Measurements from ENCODE around the gene C1orf174. TPM values are rescaled to one million over a fixed set of nuclear protein-coding genes. Genes with fewer than 3 reads are reported as not detected.

The C1orf174 gene
- total and polyA plus RNA-seq, 2 experiments from 2014 or later = 20.7 to 23.6 TPM

DNA sequence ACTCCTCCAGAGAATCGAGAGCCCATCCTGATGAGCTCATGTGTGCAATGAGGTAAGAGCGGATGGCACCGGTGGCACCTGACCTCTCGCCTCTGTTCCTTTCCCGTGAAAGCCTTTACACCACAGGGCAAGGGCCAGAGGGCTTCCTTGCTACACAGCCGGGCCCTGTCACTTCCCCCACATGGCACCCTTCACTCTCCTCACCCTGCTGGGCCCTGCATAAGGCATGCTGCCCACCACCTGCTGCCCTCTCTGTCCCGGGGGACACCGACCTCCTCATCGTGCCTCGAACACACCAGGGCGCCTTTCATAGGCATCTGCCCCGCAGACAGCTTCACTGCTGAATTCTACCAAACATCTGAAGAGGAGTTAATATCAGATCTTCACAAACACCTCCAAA is 45.1 kb upstream of the C1orf174 start:
- H3K27me3 ChIP-seq = peaks cover 6% of the 10 kb centered on the region
- no peaks in the 10 kb centered on the region for H3K36me3 ChIP-seq (replicated peaks; ENCODE audit: insufficient read depth, low read depth)
- H3K4me3 ChIP-seq = no peak overlapping the region
- no peaks in the 10 kb centered on the region for H3K9me2 ChIP-seq (replicated peaks; ENCODE audit: insufficient read depth)
- no peaks in the 10 kb centered on the region for H4K20me1 ChIP-seq (ENCODE audit: insufficient read depth, poor library complexity, severe bottlenecking)
- 91% methylated on average over 12 of the region's 12 CpGs for WGBS (ENCODE audit: low lambda C conversion rate, missing lambda C conversion rate)
- H3K79me2 ChIP-seq = no peaks in the 10 kb centered on the region
- no peak overlapping the region for H2AFZ ChIP-seq
- DNase-seq (ENCODE audit: low spot score) = no peak
- H3K27ac ChIP-seq = no peak overlapping the region
- H3K9me3 ChIP-seq (ENCODE audit: low read depth) = no peaks in the 10 kb centered on the region
- TF ChIP-seq EZH2 (IDR thresholded peaks at IDR 0.05; ENCODE audit: borderline replicate concordance) (no peak), EZH2phosphoT487 (IDR thresholded peaks at IDR 0.05; ENCODE audit: low read depth, severe bottlenecking, unreplicated experiment) (no peak)
- TF ChIP-seq, protein P1, sequence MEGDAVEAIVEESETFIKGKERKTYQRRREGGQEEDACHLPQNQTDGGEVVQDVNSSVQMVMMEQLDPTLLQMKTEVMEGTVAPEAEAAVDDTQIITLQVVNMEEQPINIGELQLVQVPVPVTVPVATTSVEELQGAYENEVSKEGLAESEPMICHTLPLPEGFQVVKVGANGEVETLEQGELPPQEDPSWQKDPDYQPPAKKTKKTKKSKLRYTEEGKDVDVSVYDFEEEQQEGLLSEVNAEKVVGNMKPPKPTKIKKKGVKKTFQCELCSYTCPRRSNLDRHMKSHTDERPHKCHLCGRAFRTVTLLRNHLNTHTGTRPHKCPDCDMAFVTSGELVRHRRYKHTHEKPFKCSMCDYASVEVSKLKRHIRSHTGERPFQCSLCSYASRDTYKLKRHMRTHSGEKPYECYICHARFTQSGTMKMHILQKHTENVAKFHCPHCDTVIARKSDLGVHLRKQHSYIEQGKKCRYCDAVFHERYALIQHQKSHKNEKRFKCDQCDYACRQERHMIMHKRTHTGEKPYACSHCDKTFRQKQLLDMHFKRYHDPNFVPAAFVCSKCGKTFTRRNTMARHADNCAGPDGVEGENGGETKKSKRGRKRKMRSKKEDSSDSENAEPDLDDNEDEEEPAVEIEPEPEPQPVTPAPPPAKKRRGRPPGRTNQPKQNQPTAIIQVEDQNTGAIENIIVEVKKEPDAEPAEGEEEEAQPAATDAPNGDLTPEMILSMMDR (IDR thresholded peaks at IDR 0.05; ENCODE audit: poor library complexity) = no peak
- no peak overlapping the region for H3K4me2 ChIP-seq
- H3K4me1 ChIP-seq (ENCODE audit: insufficient read depth) = no peaks in the 10 kb centered on the region

DNA sequence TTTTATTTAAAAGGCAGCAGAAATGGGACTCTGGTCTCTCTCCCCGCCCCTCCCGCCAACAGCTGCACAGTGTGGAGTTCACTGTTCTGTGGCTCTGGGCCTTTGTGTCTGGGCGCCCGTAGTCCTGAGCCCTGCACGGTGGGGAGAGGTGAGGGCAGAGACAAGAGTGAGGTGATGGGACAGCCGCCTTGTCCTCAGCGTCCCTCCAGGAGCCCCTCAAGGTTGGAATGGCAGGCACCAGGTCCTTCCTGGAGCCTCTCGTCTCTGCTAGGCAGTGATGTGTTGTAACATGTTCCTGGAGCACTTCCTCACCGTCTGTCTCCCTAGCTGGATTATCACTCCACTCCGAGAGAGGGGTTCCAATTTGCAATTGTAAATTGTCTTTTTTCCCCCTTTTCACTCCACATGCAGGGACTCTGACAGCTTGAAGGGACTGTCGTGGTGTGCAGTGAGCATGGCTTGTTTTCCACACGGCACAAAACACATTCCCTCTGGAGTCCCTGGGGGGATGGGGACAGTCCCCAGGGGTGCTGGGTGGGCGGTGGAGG is 44.6 kb upstream of the C1orf174 start:
- H3K4me2 ChIP-seq = no peak overlapping the region
- no peaks in the 10 kb centered on the region for H3K36me3 ChIP-seq (replicated peaks; ENCODE audit: insufficient read depth, low read depth)
- H3K9me3 ChIP-seq (ENCODE audit: low read depth) = no peaks in the 10 kb centered on the region
- H2AFZ ChIP-seq = no peak overlapping the region
- H4K20me1 ChIP-seq (ENCODE audit: insufficient read depth, poor library complexity, severe bottlenecking) = no peaks in the 10 kb centered on the region
- H3K27ac ChIP-seq = no peak overlapping the region
- DNase-seq (ENCODE audit: low spot score) = no peak
- no peaks in the 10 kb centered on the region for H3K9me2 ChIP-seq (replicated peaks; ENCODE audit: insufficient read depth)
- H3K4me1 ChIP-seq (ENCODE audit: insufficient read depth) = no peaks in the 10 kb centered on the region
- TF ChIP-seq, protein P1 (IDR thresholded peaks at IDR 0.05; ENCODE audit: poor library complexity) = no peak
- TF ChIP-seq EZH2phosphoT487 (IDR thresholded peaks at IDR 0.05; ENCODE audit: low read depth, severe bottlenecking, unreplicated experiment) (no peak), EZH2 (IDR thresholded peaks at IDR 0.05; ENCODE audit: borderline replicate concordance) (no peak)
- H3K27me3 ChIP-seq = peaks cover 6% of the 10 kb centered on the region
- H3K4me3 ChIP-seq = no peak overlapping the region
- no peaks in the 10 kb centered on the region for H3K79me2 ChIP-seq
- 76% methylated on average over 13 of the region's 13 CpGs for WGBS (ENCODE audit: low lambda C conversion rate, missing lambda C conversion rate)

DNA sequence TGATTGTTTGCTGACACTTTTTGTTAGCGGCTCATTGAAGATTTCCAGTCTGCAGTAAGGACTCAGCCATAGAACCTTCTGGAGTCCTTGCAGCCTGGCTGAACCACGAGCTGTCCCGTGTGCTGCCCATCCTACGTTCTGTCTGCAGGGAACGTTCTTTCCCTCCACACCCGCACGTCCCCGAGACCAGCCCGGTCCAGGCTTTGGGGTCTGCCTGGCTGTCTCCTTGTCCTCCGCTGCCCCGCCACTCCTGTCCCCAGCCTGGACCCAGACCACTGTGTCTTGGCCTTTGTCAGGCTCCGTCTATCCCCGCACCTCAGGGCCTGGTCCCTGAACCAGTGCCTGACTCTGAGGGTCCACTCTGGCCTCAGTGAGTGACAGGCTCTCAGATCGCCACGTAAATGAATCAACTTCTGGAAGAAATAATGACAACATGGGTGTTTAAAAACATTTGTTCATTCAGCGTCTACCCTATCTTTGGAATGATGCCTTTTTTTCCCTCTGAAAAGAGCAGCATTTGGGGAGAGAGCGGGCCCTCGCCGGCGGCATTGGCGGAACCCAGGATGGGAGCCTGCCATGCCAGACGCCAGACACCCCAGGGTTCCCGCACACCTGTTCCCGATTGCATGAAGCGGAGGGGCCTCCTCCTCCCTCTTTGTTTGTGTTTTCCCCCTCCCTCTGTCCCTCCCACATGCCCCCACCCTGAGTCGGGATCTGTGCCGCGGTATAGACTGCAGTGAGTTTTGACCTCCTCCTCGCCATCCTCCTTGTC is 43.9 kb upstream of the C1orf174 start:
- Histone ChIP-seq H3K27me3 (peaks cover under 1% of the 10 kb centered on the region), H2AFZ (no peak overlapping the region), H3K9me3 (ENCODE audit: low read depth) (no peaks in the 10 kb centered on the region), H3K4me1 (ENCODE audit: insufficient read depth) (no peaks in the 10 kb centered on the region), H3K79me2 (no peaks in the 10 kb centered on the region), H4K20me1 (ENCODE audit: insufficient read depth, poor library complexity, severe bottlenecking) (no peaks in the 10 kb centered on the region), H3K4me3 (no peak overlapping the region), H3K9me2 (replicated peaks; ENCODE audit: insufficient read depth) (no peaks in the 10 kb centered on the region), H3K4me2 (no peak overlapping the region), H3K36me3 (replicated peaks; ENCODE audit: insufficient read depth, low read depth) (no peaks in the 10 kb centered on the region), H3K27ac (no peak overlapping the region)
- 88% methylated on average over 28 of the region's 29 CpGs for WGBS (ENCODE audit: low lambda C conversion rate, missing lambda C conversion rate)
- no peak for DNase-seq (ENCODE audit: low spot score)
- TF ChIP-seq, protein P1 (IDR thresholded peaks at IDR 0.05; ENCODE audit: poor library complexity) = no peak
- TF ChIP-seq EZH2phosphoT487 (IDR thresholded peaks at IDR 0.05; ENCODE audit: low read depth, severe bottlenecking, unreplicated experiment) (no peak), EZH2 (IDR thresholded peaks at IDR 0.05; ENCODE audit: borderline replicate concordance) (no peak)

Data from hepatocyte (in vitro differentiated cells).